K562 (cell line): Measurements from ENCODE around the gene KL.

Experiments used
- CTCF ChIP-seq, 3 experiments: IDR thresholded peaks in 2 of 3; conservative IDR thresholded peaks in 1 of 3; 2 replicates each; pipeline ENCODE4 v1.5.1; 2011 to 2012; ENCODE audit warnings: low read length in 3 of 3, mild to moderate bottlenecking in 3 of 3, control low read depth in 2 of 3, improper control_type of control experiment in 1 of 3, inconsistent platforms in 1 of 3, low read depth in 1 of 3, mixed read lengths in 1 of 3, moderate library complexity in 1 of 3; ENCODE audit not compliant: insufficient read depth in 2 of 3
- JUN ChIP-seq, 2 experiments: sonication (generic) in 1 of 2; formaldehyde crosslinking in 1 of 2; IDR thresholded peaks; 2 replicates each; pipeline versions ENCODE4 v1.6.1 to v1.8.0; 2012 to 2022; ENCODE audit warnings: borderline replicate concordance in 2 of 2, mild to moderate bottlenecking in 2 of 2, improper control_type of control experiment in 1 of 2, low read depth in 1 of 2, low read length in 1 of 2, missing genetic modification reagents in 1 of 2
- POLR2A ChIP-seq: fragments of 450-650 bp; conservative IDR thresholded peaks from 2 replicates; pipeline ENCODE4 v1.6.1; 2016
- POLR2AphosphoS5 ChIP-seq: IDR thresholded peaks from 2 replicates; pipeline ENCODE4 v1.6.1; 2011; ENCODE audit warnings: mild to moderate bottlenecking, low read depth, low read length, moderate library complexity; ENCODE audit not compliant: control insufficient read depth, insufficient read depth
- RBM22 ChIP-seq: fragments of 200-400 bp; formaldehyde crosslinking; IDR thresholded peaks from 2 replicates; pipeline ENCODE4 v1.6.1; 2018; ENCODE audit warnings: low read length, low read depth; ENCODE audit not compliant: poor library complexity, severe bottlenecking
- SETDB1 ChIP-seq: IDR thresholded peaks from one replicate; pipeline ENCODE4 v1.6.1; 2012; ENCODE audit warnings: low read length, control low read depth, inconsistent platforms
- SMARCB1 ChIP-seq: IDR thresholded peaks from 2 replicates; pipeline ENCODE4 v1.6.1; 2011; ENCODE audit warnings: improper control_type of control experiment, low read depth; ENCODE audit not compliant: insufficient read length
- ZBTB1 ChIP-seq: sonication (generic); formaldehyde crosslinking; IDR thresholded peaks from 2 replicates; pipeline ENCODE4 v1.8.1; 2023; ENCODE audit warnings: missing genetic modification reagents, low read depth, mild to moderate bottlenecking, borderline replicate concordance

- TF ChIP-seq CTCF (IDR thresholded peaks at IDR 0.05 in 2 of 3, conservative IDR thresholded peaks at IDR 0.05 in 1 of 3; ENCODE audit: insufficient read depth in 2 of 3, low read depth in 1 of 3, low read length in 3 of 3) (no peak), POLR2AphosphoS5 (no peak), RBM22 (no peak), POLR2A (no peak), ZBTB1 (CRISPR knock-in tag) (no peak), JUN (IDR thresholded peaks at IDR 0.05; ENCODE audit: borderline replicate concordance, low read depth, low read length) (no peak), JUN (CRISPR knock-in tag; IDR thresholded peaks at IDR 0.05; ENCODE audit: borderline replicate concordance) (no peak), SETDB1 (no peak), SMARCB1 (no peak)
Observed at GRCh38 chr13:33003458-33004019, 12.7 kb upstream of the KL start.
